Left cardiac atrium (tissue), 4 donors: ENCODE results near the gene OR5B21. TPM values are rescaled to one million over a fixed set of nuclear protein-coding genes. Genes with fewer than 3 reads are reported as not detected.

ENCODE experiments used
- ATAC-seq, 2 donors: fragments of 200-7000 bp; cut with Tn5 transposase; one replicate each; pipeline ENCODE4 v1.9.1; 2020; ENCODE audit warnings: mild to moderate bottlenecking in 2 of 2, moderate library complexity in 2 of 2
- DNase-seq: peaks from one replicate; pipeline ENCODE4 v3.0.0-alpha.2; 2020
- intact Hi-C, 2 donors: fragments of 100-400 bp; cut with DNase I; formaldehyde crosslinking; loops; one replicate each; pipeline versions ENCODE4 v1.14.1 to v1.15.1; 2022 to 2023
- total RNA-seq, 2 donors: library from RNA; stranded (reverse); fragmentation: NEBNext Ultra II Directional; extraction: Animal tissue kit (Norgen Biotek cat#: 25700); gene quantifications; one replicate each; pipeline ENCODE4 v1.2.1, GENCODE V29; 2021
- donor health status: DM: no; HTN: yes; CAD: no.
- donor health status: DM: no; HTN: yes; CAD: no; lungs with severe emphysema.
- donor health status: DM: yes; HTN: yes; CAD: no.
- donor health status: Dilated cardiomyopathy.

The OR5B21 gene
- total RNA-seq, 2 donors from 2014 or later: not detected

GRCh38 chr11:58497951-58498350, 10.0 kb downstream of the OR5B21 start:
- intact Hi-C loops: no loop called here
- DNase-seq (no peak), ATAC-seq (no peak)

- no peak for ATAC-seq
These were observed 12.0 kb downstream of the OR5B21 start for GRCh38 chr11:58495906-58496305.

GRCh38 chr11:58494101-58494500, 13.8 kb downstream of the OR5B21 start:
- ATAC-seq: no peak

More at GRCh38 chr11:58495906-58496305, 12.0 kb downstream of the OR5B21 start:
- intact Hi-C loops: no loop called here
- no peak for DNase-seq

GRCh38 chr11:58493676-58494075, 14.2 kb downstream of the OR5B21 start:
- ATAC-seq (no peak), DNase-seq (no peak)
- intact Hi-C loops: no loop called here

More at GRCh38 chr11:58494101-58494500, 13.8 kb downstream of the OR5B21 start:
- no peak for DNase-seq
- intact Hi-C loops: no loop called here

GRCh38 chr11:58490827-58491226, 17.1 kb downstream of the OR5B21 start:
- no peak for DNase-seq
- intact Hi-C loops: no loop called here
- no peak for ATAC-seq

GRCh38 chr11:58487170-58487569, 20.7 kb downstream of the OR5B21 start:
- DNase-seq (no peak), ATAC-seq (no peak)
- intact Hi-C loops: no loop called here

GRCh38 chr11:58485961-58486360, 21.9 kb downstream of the OR5B21 start:
- intact Hi-C loops: no loop called here
- no peak for DNase-seq
- no peak for ATAC-seq

GRCh38 chr11:58471892-58472291, 36.0 kb downstream of the OR5B21 start:
- intact Hi-C loops: no loop called here
- no peak for ATAC-seq
- no peak for DNase-seq

- intact Hi-C loops: no loop called here
- DNase-seq (no peak), ATAC-seq (no peak)
These were observed 41.6 kb downstream of the OR5B21 start for GRCh38 chr11:58466293-58466692.

- intact Hi-C loops: no loop called here
- no peak for ATAC-seq
- DNase-seq: no peak
These were observed 42.2 kb downstream of the OR5B21 start for GRCh38 chr11:58465690-58466089.

Other genes starting within 250 kb of the OR5B21 start
- not detected for gene OR10W1, start 239.8 kb downstream of the OR5B21 start, total RNA-seq
- gene OR5B17, start 149.0 kb downstream of the OR5B21 start, total RNA-seq: not detected
- not detected for gene OR5B3, start 101.2 kb downstream of the OR5B21 start, total RNA-seq
- gene OR5B2, start 80.0 kb downstream of the OR5B21 start, total RNA-seq: not detected
- gene OR5B12, start 65.9 kb downstream of the OR5B21 start, total RNA-seq: not detected
- gene LPXN, start 67.8 kb upstream of the OR5B21 start, total RNA-seq: 1 to 10 TPM; 5.0 to 6.0 TPM
- 10 to 100 TPM; 49.8 to 58.6 TPM for gene ZFP91, start 71.0 kb upstream of the OR5B21 start, total RNA-seq
- 1 to 10 TPM; 1.2 to 1.5 TPM for gene CNTF, start 114.6 kb upstream of the OR5B21 start, total RNA-seq
- 1 to 10 TPM; 1.2 to 8.2 TPM for gene GLYAT, start 223.8 kb upstream of the OR5B21 start, total RNA-seq